ENCODE results near the gene FILIP1.

FILIP1 gene

DNA sequence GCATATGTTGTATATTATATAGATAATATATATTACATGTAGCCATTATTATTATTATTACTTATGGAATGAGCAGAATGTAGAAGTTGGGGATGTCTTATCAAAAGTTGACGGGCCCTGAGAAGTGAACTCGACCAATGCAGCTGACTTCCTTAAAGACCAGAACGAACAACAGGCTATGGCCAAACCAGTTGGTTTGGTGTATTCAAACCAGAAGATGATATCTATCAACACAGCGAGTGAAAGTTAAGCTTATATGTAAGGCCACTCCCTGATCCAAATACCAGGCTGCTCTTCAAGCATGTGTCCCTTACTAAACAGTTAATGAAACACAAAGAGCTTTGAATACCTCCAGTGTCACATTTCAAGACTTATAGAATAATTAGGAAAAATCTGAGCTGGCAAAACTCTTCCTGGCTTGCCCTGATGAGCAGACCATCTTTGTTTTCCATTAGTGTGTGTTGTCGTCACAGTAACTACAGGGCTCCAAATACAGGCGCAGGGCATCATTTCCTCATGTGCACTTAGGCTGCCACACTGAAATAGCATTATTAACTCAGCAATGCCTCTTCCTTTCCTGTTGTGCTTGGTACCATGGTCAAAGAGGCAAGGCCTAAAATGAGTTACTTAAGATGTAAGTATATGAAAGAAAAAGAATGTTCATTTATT is 6.6 kb downstream of the FILIP1 start:
- TF ChIP-seq, protein P1, sequence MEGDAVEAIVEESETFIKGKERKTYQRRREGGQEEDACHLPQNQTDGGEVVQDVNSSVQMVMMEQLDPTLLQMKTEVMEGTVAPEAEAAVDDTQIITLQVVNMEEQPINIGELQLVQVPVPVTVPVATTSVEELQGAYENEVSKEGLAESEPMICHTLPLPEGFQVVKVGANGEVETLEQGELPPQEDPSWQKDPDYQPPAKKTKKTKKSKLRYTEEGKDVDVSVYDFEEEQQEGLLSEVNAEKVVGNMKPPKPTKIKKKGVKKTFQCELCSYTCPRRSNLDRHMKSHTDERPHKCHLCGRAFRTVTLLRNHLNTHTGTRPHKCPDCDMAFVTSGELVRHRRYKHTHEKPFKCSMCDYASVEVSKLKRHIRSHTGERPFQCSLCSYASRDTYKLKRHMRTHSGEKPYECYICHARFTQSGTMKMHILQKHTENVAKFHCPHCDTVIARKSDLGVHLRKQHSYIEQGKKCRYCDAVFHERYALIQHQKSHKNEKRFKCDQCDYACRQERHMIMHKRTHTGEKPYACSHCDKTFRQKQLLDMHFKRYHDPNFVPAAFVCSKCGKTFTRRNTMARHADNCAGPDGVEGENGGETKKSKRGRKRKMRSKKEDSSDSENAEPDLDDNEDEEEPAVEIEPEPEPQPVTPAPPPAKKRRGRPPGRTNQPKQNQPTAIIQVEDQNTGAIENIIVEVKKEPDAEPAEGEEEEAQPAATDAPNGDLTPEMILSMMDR (IDR thresholded peaks at IDR 0.05; ENCODE audit: control insufficient read depth, extremely low read depth, insufficient read depth): no peak
- peak; percentile 64 for DNase-seq (ENCODE audit: low read depth)
- no peak overlapping the region for H3K4me3 ChIP-seq (ENCODE audit: low read depth, low read length)

DNA sequence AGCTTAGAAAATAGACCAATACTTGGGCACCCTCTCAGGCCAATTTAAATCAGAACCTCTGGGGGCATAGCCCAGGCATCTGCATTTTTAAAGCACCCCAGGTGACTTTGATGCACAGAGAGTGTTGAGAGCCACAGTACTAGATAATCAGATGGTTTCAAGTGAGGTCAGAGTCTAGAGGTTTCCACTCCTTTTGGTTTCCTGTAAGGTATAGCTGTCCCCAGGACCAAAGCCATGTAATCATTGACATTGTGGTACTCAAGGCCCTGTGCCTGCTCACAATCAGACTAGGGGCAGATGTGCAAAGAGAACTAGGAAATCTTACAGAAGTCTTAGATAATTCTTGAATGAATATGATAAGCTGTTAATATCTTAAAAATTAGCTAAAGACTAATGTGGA is 9.1 kb downstream of the FILIP1 start:
- DNase-seq (ENCODE audit: low read depth): no peak
- H3K4me3 ChIP-seq (ENCODE audit: low read depth, low read length): no peak overlapping the region
- TF ChIP-seq, protein P1 (IDR thresholded peaks at IDR 0.05; ENCODE audit: control insufficient read depth, extremely low read depth, insufficient read depth): no peak

DNA sequence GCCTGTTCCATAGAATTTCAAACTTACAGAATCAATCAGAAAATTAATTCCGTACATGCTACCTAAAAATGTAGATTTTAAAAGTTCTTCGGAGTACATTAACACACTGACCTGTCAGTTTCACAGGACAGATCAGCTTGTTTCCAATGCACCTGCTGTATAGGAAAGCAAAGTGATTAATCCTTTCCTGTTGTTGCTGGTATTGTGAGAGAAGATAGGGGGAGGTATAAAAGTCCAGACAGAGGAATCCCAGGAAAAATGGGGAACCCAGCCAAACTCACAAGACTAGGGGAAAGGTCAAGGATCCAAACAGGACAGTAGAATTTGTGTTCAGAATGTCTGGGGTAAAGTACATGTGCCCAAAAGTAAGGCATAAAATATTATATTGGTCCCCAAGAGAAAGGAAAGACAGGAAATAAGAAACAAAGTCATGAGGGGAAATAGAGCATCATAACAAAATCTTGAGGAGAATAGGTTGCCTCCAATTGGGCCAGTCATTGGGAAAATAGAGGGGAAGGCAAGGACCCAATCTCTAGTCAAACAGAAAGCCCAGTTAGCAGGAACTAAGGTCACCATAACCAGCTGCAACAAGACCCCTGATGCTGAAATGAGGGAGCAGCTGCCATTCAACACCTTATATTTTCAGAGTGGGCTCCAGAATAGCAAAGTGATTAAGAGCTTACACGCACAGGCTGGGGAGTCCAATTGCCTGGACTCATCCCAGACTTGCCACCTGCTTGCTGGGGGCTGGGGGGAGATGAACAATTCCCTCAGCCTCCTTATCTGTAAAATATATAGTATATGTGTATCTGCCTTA is 10.3 kb downstream of the FILIP1 start:
- no peak for DNase-seq (ENCODE audit: low read depth)
- TF ChIP-seq, protein P1 (IDR thresholded peaks at IDR 0.05; ENCODE audit: control insufficient read depth, extremely low read depth, insufficient read depth): no peak
- no peak overlapping the region for H3K4me3 ChIP-seq (ENCODE audit: low read depth, low read length)

DNA sequence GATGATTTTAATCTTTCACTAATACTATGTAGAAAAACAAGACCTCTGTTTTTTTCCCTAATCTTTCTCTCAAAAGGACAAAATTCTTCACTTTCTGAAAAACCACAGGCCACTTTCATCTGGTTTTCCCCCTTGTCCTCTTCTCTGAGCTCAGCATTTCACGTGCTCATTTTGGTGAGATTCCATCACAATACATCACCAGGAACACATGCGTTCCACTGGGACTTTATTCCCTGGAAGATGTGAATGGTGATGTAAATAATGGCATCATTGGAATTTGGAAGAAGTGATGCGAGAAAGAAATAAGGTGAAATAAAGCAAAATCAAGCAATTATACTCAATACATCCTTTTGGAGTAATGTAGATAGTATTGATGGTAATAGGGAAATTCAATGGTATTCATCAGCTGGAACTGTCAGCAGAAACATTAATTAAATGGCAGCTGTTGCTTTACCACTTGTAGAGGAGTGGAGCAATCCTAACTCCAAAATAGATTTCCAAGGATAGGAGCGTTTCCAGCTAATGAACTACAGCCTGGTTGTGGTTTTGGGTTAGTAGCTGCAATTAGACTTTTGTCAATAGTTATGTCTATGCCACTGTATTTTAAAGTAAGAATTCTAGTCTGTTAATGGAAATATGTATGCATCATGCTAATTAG is 11.5 kb downstream of the FILIP1 start:
- TF ChIP-seq, protein P1 (IDR thresholded peaks at IDR 0.05; ENCODE audit: control insufficient read depth, extremely low read depth, insufficient read depth): no peak
- H3K4me3 ChIP-seq (ENCODE audit: low read depth, low read length): no peak overlapping the region
- no peak for DNase-seq (ENCODE audit: low read depth)

- no peak overlapping the region for H3K4me3 ChIP-seq (ENCODE audit: low read depth, low read length)
- TF ChIP-seq, protein P1 (IDR thresholded peaks at IDR 0.05; ENCODE audit: control insufficient read depth, extremely low read depth, insufficient read depth): no peak
- DNase-seq (ENCODE audit: low read depth): no peak
Measured at GRCh38 chr6:75481394-75481793, 12.2 kb downstream of the FILIP1 start.

DNA sequence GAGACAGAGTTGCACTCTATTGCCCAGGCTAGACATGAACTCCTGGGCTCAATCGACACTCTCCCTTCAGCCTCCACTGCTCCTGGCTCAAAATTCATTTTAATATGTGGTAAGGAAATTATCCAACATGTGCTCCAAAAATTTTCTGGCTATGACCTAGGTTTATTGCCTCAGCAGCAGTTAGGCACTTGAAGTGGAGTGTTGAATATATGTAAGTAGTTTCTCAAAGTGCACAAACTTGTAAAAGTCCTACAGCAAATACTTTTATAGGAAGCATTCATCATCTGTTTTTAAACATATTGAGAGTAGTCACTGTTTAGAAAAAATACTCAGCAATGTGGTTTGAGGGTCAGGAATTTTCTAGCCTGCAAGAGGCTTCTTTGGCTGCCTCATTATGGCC is 13.2 kb downstream of the FILIP1 start:
- peak; percentile 60 for DNase-seq (ENCODE audit: low read depth)
- no peak overlapping the region for H3K4me3 ChIP-seq (ENCODE audit: low read depth, low read length)
- TF ChIP-seq, protein P1 (IDR thresholded peaks at IDR 0.05; ENCODE audit: control insufficient read depth, extremely low read depth, insufficient read depth): no peak

Measured in LNCaP clone FGC (cell line).